ENCODE measurements around the gene KLHL11. TPM values are rescaled to one million over a fixed set of nuclear protein-coding genes. Genes with fewer than 3 reads are reported as not detected.
"Not testable (repeated sequence)": the region's sequence is repeated elsewhere in the genome, so short reads cannot be mapped to it uniquely, and the experiment has no call there.

Gene KLHL11
- total RNA-seq, 1 experiment from 2014 or later = 16.8 TPM

- H3K9me3 Mint-ChIP-seq = no peaks in the 10 kb centered on the region
- Histone ChIP-seq H2BK12ac (ENCODE audit: insufficient read length, low read depth, low read length) (no peak overlapping the region), H3T11ph (ENCODE audit: low read length) (no peak overlapping the region), H3K23ac (ENCODE audit: insufficient read length, low read depth, low read length) (no peak overlapping the region), H2AFZ (ENCODE audit: low read length) (no peak overlapping the region), H2BK120ac (ENCODE audit: low read depth, low read length, poor library complexity, severe bottlenecking) (no peak overlapping the region), H3K9ac (ENCODE audit: extremely low read depth, insufficient read length, low read length) (no peak overlapping the region), H2AK5ac (ENCODE audit: insufficient read length, low read length) (no peak overlapping the region), H3K4me1 (ENCODE audit: insufficient read depth, low read length) (no peaks in the 10 kb centered on the region), H2BK15ac (ENCODE audit: low read depth, low read length) (no peak overlapping the region), H3K4ac (ENCODE audit: low read depth, low read length) (no peak overlapping the region), H3K18ac (ENCODE audit: insufficient read length, low read depth, low read length) (no peak overlapping the region), H3K9me3 (ENCODE audit: control insufficient read depth, low read depth, low read length) (no peaks in the 10 kb centered on the region), H3K27me3 (ENCODE audit: insufficient read depth, low read length) (no peaks in the 10 kb centered on the region), H3K56ac (ENCODE audit: insufficient read length, low read depth, low read length) (no peak overlapping the region), H3K23me2 (ENCODE audit: insufficient read length, low read depth, low read length, poor library complexity, severe bottlenecking) (no peaks in the 10 kb centered on the region), H4K5ac (ENCODE audit: insufficient read length, low read depth, low read length) (no peak overlapping the region), H4K91ac (ENCODE audit: insufficient read length, low read depth, low read length) (no peak overlapping the region), H3K79me2 (ENCODE audit: insufficient read depth, low read length) (no peaks in the 10 kb centered on the region), H3K27ac (ENCODE audit: insufficient read length, low read depth, low read length) (no peak overlapping the region), H4K8ac (replicated peaks; ENCODE audit: insufficient read length, low read depth, low read length) (no peak overlapping the region), H3K14ac (ENCODE audit: insufficient read depth, low read length) (no peak overlapping the region), H3K4me2 (ENCODE audit: insufficient read depth, insufficient read length, low read length) (no peak overlapping the region), H3K79me1 (ENCODE audit: insufficient read depth, low read depth, low read length, poor library complexity, severe bottlenecking) (no peaks in the 10 kb centered on the region), H2BK20ac (ENCODE audit: low read depth, low read length, poor library complexity, severe bottlenecking) (no peak overlapping the region), H4K20me1 (ENCODE audit: control insufficient read depth, insufficient read depth, insufficient read length) (no peaks in the 10 kb centered on the region), H2BK5ac (ENCODE audit: insufficient read length, low read length) (no peak overlapping the region)
- no peaks in the 10 kb centered on the region; a peak in 2 of 7 replicates for H3K36me3 Mint-ChIP-seq (ENCODE audit: insufficient read depth in 1 of 3, low read depth in 3 of 3)
- no peak for TF ChIP-seq CTCF (conservative IDR thresholded peaks at IDR 0.05)
- peak overlapping the region in 1 of 3 experiments; percentile 14; a peak in 2 of 7 replicates for H3K27ac Mint-ChIP-seq
- no CpG with 5 or more reads among the region's 6 CpGs for WGBS (ENCODE audit: extremely low coverage, insufficient read length, low lambda C conversion rate)
- no peak for DNase-seq
- H3K4me1 Mint-ChIP-seq = no peaks in the 10 kb centered on the region
- no peak overlapping the region for H3K4me3 Mint-ChIP-seq
- H3K27me3 Mint-ChIP-seq (ENCODE audit: low read depth) = no peaks in the 10 kb centered on the region
These were observed 20.3 kb downstream of the KLHL11 start for GRCh38 chr17:41844971-41845370.

- H2BK12ac ChIP-seq (ENCODE audit: insufficient read length, low read depth, low read length); DNase-seq; H4K91ac ChIP-seq (ENCODE audit: insufficient read length, low read depth, low read length); H3K27ac ChIP-seq (ENCODE audit: insufficient read length, low read depth, low read length); H3K4me3 Mint-ChIP-seq; H3K4ac ChIP-seq (ENCODE audit: low read depth, low read length); H3K23ac ChIP-seq (ENCODE audit: insufficient read length, low read depth, low read length); H3K4me1 ChIP-seq (ENCODE audit: insufficient read depth, low read length); H3K9me3 Mint-ChIP-seq; H3K9me3 ChIP-seq (ENCODE audit: control insufficient read depth, low read depth, low read length); H2AFZ ChIP-seq (ENCODE audit: low read length); H2BK5ac ChIP-seq (ENCODE audit: insufficient read length, low read length); H2AK5ac ChIP-seq (ENCODE audit: insufficient read length, low read length); H3K18ac ChIP-seq (ENCODE audit: insufficient read length, low read depth, low read length); H3K56ac ChIP-seq (ENCODE audit: insufficient read length, low read depth, low read length); H3K27me3 ChIP-seq (ENCODE audit: insufficient read depth, low read length); H4K20me1 ChIP-seq (ENCODE audit: control insufficient read depth, insufficient read depth, insufficient read length); H3K23me2 ChIP-seq (ENCODE audit: insufficient read length, low read depth, low read length, poor library complexity, severe bottlenecking); H3K14ac ChIP-seq (ENCODE audit: insufficient read depth, low read length); H4K5ac ChIP-seq (ENCODE audit: insufficient read length, low read depth, low read length); H3K36me3 Mint-ChIP-seq (ENCODE audit: insufficient read depth in 1 of 3, low read depth in 3 of 3); H3K4me2 ChIP-seq (ENCODE audit: insufficient read depth, insufficient read length, low read length); H4K8ac ChIP-seq (replicated peaks; ENCODE audit: insufficient read length, low read depth, low read length); H3T11ph ChIP-seq (ENCODE audit: low read length); H2BK20ac ChIP-seq (ENCODE audit: low read depth, low read length, poor library complexity, severe bottlenecking); H2BK120ac ChIP-seq (ENCODE audit: low read depth, low read length, poor library complexity, severe bottlenecking); H2BK15ac ChIP-seq (ENCODE audit: low read depth, low read length); H3K4me1 Mint-ChIP-seq; H3K79me2 ChIP-seq (ENCODE audit: insufficient read depth, low read length); H3K27ac Mint-ChIP-seq; H3K79me1 ChIP-seq (ENCODE audit: insufficient read depth, low read depth, low read length, poor library complexity, severe bottlenecking); H3K9ac ChIP-seq (ENCODE audit: extremely low read depth, insufficient read length, low read length): not testable (repeated sequence)
- peaks cover 14% of the 10 kb centered on the region for H3K27me3 Mint-ChIP-seq (ENCODE audit: low read depth)
- WGBS (ENCODE audit: extremely low coverage, insufficient read length, low lambda C conversion rate) = no CpG with 5 or more reads among the region's 6 CpGs
These were observed 24.4 kb downstream of the KLHL11 start for GRCh38 chr17:41840781-41841180.
